Activated naive CD4-positive, alpha-beta T cell treated with anti-CD3 and anti-CD28 coated beads, Interleukin-2, amount 10 ng/mL, durations not matched to agents 7 days and 5 days (primary cell): ENCODE data around the gene RPRD1A.
A peak's percentile ranks its signal among the peaks of the same experiment; 100 is the strongest.
"Not testable (repeated sequence)": the region's sequence is repeated elsewhere in the genome, so short reads cannot be mapped to it uniquely, and the experiment has no call there.

Experiments used
- CTCF ChIA-PET: fragments of 350-600 bp; sonication (Branson Sonifier 250); formaldehyde crosslinking; loops from one replicate; lab custom pipeline; 2021; ENCODE audit warnings: antibody characterized with exemption; lab: Charles Lee
- DNase-seq: peaks from one replicate; pipeline ENCODE4 v3.0.0-alpha.2; 2020
- H3K27ac Mint-ChIP-seq: one replicate; pipeline ENCODE4 v1.8.0; 2021; ENCODE audit warnings: mild to moderate bottlenecking, moderate library complexity, mixed read lengths
- H3K27me3 Mint-ChIP-seq: one replicate; pipeline ENCODE4 v1.8.0; 2021; ENCODE audit warnings: mild to moderate bottlenecking, mixed read lengths
- H3K36me3 Mint-ChIP-seq: one replicate; pipeline ENCODE4 v1.8.0; 2021; ENCODE audit warnings: mixed read lengths
- H3K4me1 Mint-ChIP-seq: one replicate; pipeline ENCODE4 v1.8.0; 2021; ENCODE audit warnings: mixed read lengths
- H3K4me3 Mint-ChIP-seq: one replicate; pipeline ENCODE4 v1.8.0; 2021; ENCODE audit warnings: mild to moderate bottlenecking, moderate library complexity, mixed read lengths
- H3K9me3 Mint-ChIP-seq: one replicate; pipeline ENCODE4 v1.8.0; 2021; ENCODE audit warnings: mixed read lengths

Gene RPRD1A

GRCh38 chr18:36066001-36066400 lies 1.4 kb downstream of the RPRD1A start:
- H3K27me3 Mint-ChIP-seq: peaks cover 9% of the 10 kb centered on the region
- H3K27ac Mint-ChIP-seq: peak overlapping the region; percentile 0
- H3K4me1 Mint-ChIP-seq: peaks cover 29% of the 10 kb centered on the region
- no peaks in the 10 kb centered on the region for H3K9me3 Mint-ChIP-seq
- no peak for DNase-seq
- H3K4me3 Mint-ChIP-seq: peak overlapping the region; percentile 94
- CTCF ChIA-PET: interaction anchor here (1.1 to 1.3 kb wide), 2 partner anchors 30 to 48 kb away, joined by 3 to 6 read pairs; no protein-coding TSS in a partner anchor
- peaks cover 13% of the 10 kb centered on the region for H3K36me3 Mint-ChIP-seq

GRCh38 chr18:36064809-36065079 lies 2.6 kb downstream of the RPRD1A start:
- CTCF ChIA-PET: interaction anchor here (1.4 kb wide), 1 partner anchor 47 kb away, joined by 4 read pairs; no protein-coding TSS in a partner anchor
- H3K27me3 Mint-ChIP-seq, H3K4me3 Mint-ChIP-seq, H3K9me3 Mint-ChIP-seq, DNase-seq: not testable (repeated sequence)
- Mint-ChIP-seq H3K27ac (peak overlapping the region; percentile 16), H3K4me1 (peaks cover 29% of the 10 kb centered on the region), H3K36me3 (peaks cover 13% of the 10 kb centered on the region)

GRCh38 chr18:36064027-36064808 lies 3.1 kb downstream of the RPRD1A start:
- Mint-ChIP-seq H3K4me1 (peaks cover 29% of the 10 kb centered on the region), H3K27ac (no peak overlapping the region), H3K4me3 (no peak overlapping the region), H3K9me3 (no peaks in the 10 kb centered on the region), H3K36me3 (peaks cover 13% of the 10 kb centered on the region), H3K27me3 (peaks cover 5% of the 10 kb centered on the region)
- no peak for DNase-seq
- CTCF ChIA-PET: interaction anchor here (1.4 kb wide), 1 partner anchor 47 kb away, joined by 4 read pairs; no protein-coding TSS in a partner anchor

GRCh38 chr18:36058674-36059073 lies 8.7 kb downstream of the RPRD1A start:
- no peaks in the 10 kb centered on the region for H3K27me3 Mint-ChIP-seq
- peaks cover 11% of the 10 kb centered on the region for H3K36me3 Mint-ChIP-seq
- DNase-seq: no peak
- H3K4me1 Mint-ChIP-seq: no peaks in the 10 kb centered on the region
- CTCF ChIA-PET: no interaction called here
- no peaks in the 10 kb centered on the region for H3K9me3 Mint-ChIP-seq
- H3K4me3 Mint-ChIP-seq: no peak overlapping the region
- H3K27ac Mint-ChIP-seq: no peak overlapping the region

GRCh38 chr18:36051760-36052159 lies 15.6 kb downstream of the RPRD1A start:
- Mint-ChIP-seq H3K4me1 (no peaks in the 10 kb centered on the region), H3K4me3 (no peak overlapping the region), H3K36me3 (peaks cover 29% of the 10 kb centered on the region), H3K27ac (no peak overlapping the region), H3K27me3 (no peaks in the 10 kb centered on the region), H3K9me3 (peaks cover 24% of the 10 kb centered on the region)
- CTCF ChIA-PET: no interaction called here
- no peak for DNase-seq

GRCh38 chr18:36050479-36050878 lies 16.9 kb downstream of the RPRD1A start:
- H3K36me3 Mint-ChIP-seq: peaks cover 37% of the 10 kb centered on the region
- no peak for DNase-seq
- H3K27me3 Mint-ChIP-seq: no peaks in the 10 kb centered on the region
- CTCF ChIA-PET: no interaction called here
- peaks cover 2% of the 10 kb centered on the region for H3K4me1 Mint-ChIP-seq
- H3K4me3 Mint-ChIP-seq: no peak overlapping the region
- no peak overlapping the region for H3K27ac Mint-ChIP-seq
- peaks cover 24% of the 10 kb centered on the region for H3K9me3 Mint-ChIP-seq

GRCh38 chr18:36047521-36047920 lies 19.8 kb downstream of the RPRD1A start:
- DNase-seq: no peak
- Mint-ChIP-seq H3K9me3 (peaks cover 20% of the 10 kb centered on the region), H3K27me3 (no peaks in the 10 kb centered on the region), H3K4me3 (no peak overlapping the region), H3K4me1 (peaks cover 9% of the 10 kb centered on the region), H3K36me3 (peaks cover 26% of the 10 kb centered on the region), H3K27ac (no peak overlapping the region)
- CTCF ChIA-PET: no interaction called here

- H3K27ac Mint-ChIP-seq: no peak overlapping the region
- DNase-seq: no peak
- CTCF ChIA-PET: no interaction called here
- H3K36me3 Mint-ChIP-seq: peaks cover 21% of the 10 kb centered on the region
- peaks cover 16% of the 10 kb centered on the region for H3K9me3 Mint-ChIP-seq
- no peaks in the 10 kb centered on the region for H3K27me3 Mint-ChIP-seq
- peaks cover 12% of the 10 kb centered on the region for H3K4me1 Mint-ChIP-seq
- H3K4me3 Mint-ChIP-seq: no peak overlapping the region
Measured at GRCh38 chr18:36046898-36047297, 20.5 kb downstream of the RPRD1A start.

GRCh38 chr18:36045241-36045991 lies 21.9 kb downstream of the RPRD1A start:
- Mint-ChIP-seq H3K9me3 (peaks cover 11% of the 10 kb centered on the region), H3K27ac (no peak overlapping the region), H3K4me3 (no peak overlapping the region), H3K36me3 (peaks cover 21% of the 10 kb centered on the region), H3K4me1 (peaks cover 12% of the 10 kb centered on the region), H3K27me3 (no peaks in the 10 kb centered on the region)
- DNase-seq: no peak
- CTCF ChIA-PET: no interaction called here

- no peaks in the 10 kb centered on the region for H3K27me3 Mint-ChIP-seq
- H3K4me3 Mint-ChIP-seq: no peak overlapping the region
- CTCF ChIA-PET: no interaction called here
Measured at GRCh38 chr18:36043153-36043552, 24.2 kb downstream of the RPRD1A start.

GRCh38 chr18:36041146-36041545 lies 26.2 kb downstream of the RPRD1A start:
- no peaks in the 10 kb centered on the region for H3K27me3 Mint-ChIP-seq
- no peak for DNase-seq
- H3K4me1 Mint-ChIP-seq: peaks cover 14% of the 10 kb centered on the region
- H3K4me3 Mint-ChIP-seq: no peak overlapping the region
- H3K9me3 Mint-ChIP-seq: peaks cover 24% of the 10 kb centered on the region
- peaks cover 38% of the 10 kb centered on the region for H3K36me3 Mint-ChIP-seq
- CTCF ChIA-PET: no interaction called here
- H3K27ac Mint-ChIP-seq: no peak overlapping the region

More at GRCh38 chr18:36043153-36043552, 24.2 kb downstream of the RPRD1A start:
- DNase-seq: no peak
- peaks cover 39% of the 10 kb centered on the region for H3K36me3 Mint-ChIP-seq
- peaks cover 14% of the 10 kb centered on the region for H3K4me1 Mint-ChIP-seq
- H3K9me3 Mint-ChIP-seq: peaks cover 20% of the 10 kb centered on the region
- no peak overlapping the region for H3K27ac Mint-ChIP-seq

GRCh38 chr18:36038102-36038663 lies 29.2 kb downstream of the RPRD1A start:
- CTCF ChIA-PET: no interaction called here
- no peaks in the 10 kb centered on the region for H3K27me3 Mint-ChIP-seq
- peaks cover 23% of the 10 kb centered on the region for H3K4me1 Mint-ChIP-seq
- peaks cover 37% of the 10 kb centered on the region for H3K36me3 Mint-ChIP-seq
- H3K27ac Mint-ChIP-seq: no peak overlapping the region
- H3K9me3 Mint-ChIP-seq: peaks cover 24% of the 10 kb centered on the region
- no peak overlapping the region for H3K4me3 Mint-ChIP-seq
- no peak for DNase-seq

GRCh38 chr18:36035253-36035652 lies 32.1 kb downstream of the RPRD1A start:
- no peak for DNase-seq
- Mint-ChIP-seq H3K4me1 (peaks cover 19% of the 10 kb centered on the region), H3K36me3 (peaks cover 40% of the 10 kb centered on the region), H3K9me3 (peaks cover 24% of the 10 kb centered on the region), H3K27ac (no peak overlapping the region), H3K27me3 (no peaks in the 10 kb centered on the region), H3K4me3 (no peak overlapping the region)
- CTCF ChIA-PET: no interaction called here

- CTCF ChIA-PET: interaction anchor here (1.0 to 1.7 kb wide), 2 partner anchors 17 to 250 kb away, joined by 3 read pairs; no protein-coding TSS in a partner anchor
- Mint-ChIP-seq H3K9me3 (peaks cover 20% of the 10 kb centered on the region), H3K36me3 (peaks cover 35% of the 10 kb centered on the region), H3K27ac (no peak overlapping the region), H3K4me1 (peaks cover 18% of the 10 kb centered on the region), H3K4me3 (no peak overlapping the region), H3K27me3 (no peaks in the 10 kb centered on the region)
- DNase-seq: no peak
Measured at GRCh38 chr18:36034299-36034895, 33.0 kb downstream of the RPRD1A start.
